K562 (cell line): ENCODE results near the gene RREB1. TPM values are rescaled to one million over a fixed set of nuclear protein-coding genes. Genes with fewer than 3 reads are reported as not detected.

ENCODE experiments used
- BACH1 ChIP-seq: fragments of 200-800 bp; sonication (Bioruptor generic); IDR thresholded peaks from 2 replicates; pipeline ENCODE4 v1.6.1; 2016; ENCODE audit warnings: missing genetic modification characterization, missing compliant biosample characterization
- CREM ChIP-seq: IDR thresholded peaks from 2 replicates; pipeline ENCODE4 v1.6.1; 2014; ENCODE audit warnings: antibody characterized with exemption, low read depth
- CTBP1 ChIP-seq: fragments of 450-650 bp; IDR thresholded peaks from 2 replicates; pipeline ENCODE4 v1.6.1; 2016; ENCODE audit warnings: borderline replicate concordance
- E2F3 ChIP-seq: fragments of 250-450 bp; sonication (Bioruptor Pico); IDR thresholded peaks from 2 replicates; pipeline ENCODE4 v1.4.0; 2020; ENCODE audit warnings: mild to moderate bottlenecking
- FOSL1 ChIP-seq: fragments of 200-800 bp; sonication (Bioruptor generic); conservative IDR thresholded peaks from 2 replicates; pipeline ENCODE4 v1.6.1; 2016; ENCODE audit warnings: missing genetic modification characterization, missing compliant biosample characterization
- GTF3C2 ChIP-seq: IDR thresholded peaks from 3 replicates; pipeline ENCODE4 v1.6.1; 2011; ENCODE audit warnings: borderline replicate concordance, mild to moderate bottlenecking, moderate library complexity; ENCODE audit not compliant: insufficient read length; ENCODE audit errors: extremely low read depth
- HDAC2 ChIP-seq: fragments of 450-650 bp; IDR thresholded peaks from 2 replicates; pipeline ENCODE4 v1.6.1; 2016; ENCODE audit warnings: mild to moderate bottlenecking
- NCOA2 ChIP-seq, 2 experiments: fragments of 450-650 bp; IDR thresholded peaks; 2 replicates each; pipeline ENCODE4 v1.6.1; 2018; ENCODE audit warnings: mild to moderate bottlenecking in 2 of 2, moderate library complexity in 1 of 2; ENCODE audit not compliant: partially characterized antibody in 2 of 2
- NEUROD1 ChIP-seq: fragments of 150-350 bp; IDR thresholded peaks from 2 replicates; pipeline ENCODE4 v1.6.1; 2014; ENCODE audit warnings: borderline replicate concordance, low read length, low read depth; ENCODE audit not compliant: partially characterized antibody
- PTRF ChIP-seq: fragments of 450-650 bp; IDR thresholded peaks from 2 replicates; pipeline ENCODE4 v1.6.1; 2016; ENCODE audit warnings: mild to moderate bottlenecking, missing genetic modification characterization, missing compliant biosample characterization
- TAF1 ChIP-seq: IDR thresholded peaks from 2 replicates; pipeline ENCODE4 v1.6.1; 2011; ENCODE audit warnings: mild to moderate bottlenecking, low read length, moderate library complexity; ENCODE audit not compliant: insufficient read depth, control insufficient read depth, severe bottlenecking; ENCODE audit errors: extremely low read depth
- TEAD2 ChIP-seq: fragments of 450-650 bp; IDR thresholded peaks from 2 replicates; pipeline ENCODE4 v1.6.1; 2016; ENCODE audit warnings: missing genetic modification characterization, control low read depth, missing compliant biosample characterization
- TRIM24 ChIP-seq, 2 experiments: fragments of 450-650 bp; IDR thresholded peaks; 2 replicates each; pipeline ENCODE4 v1.6.1; 2016
- U2AF1 ChIP-seq: fragments of 200-400 bp; formaldehyde crosslinking; optimal IDR thresholded peaks from 2 replicates; pipeline ENCODE3; 2017; ENCODE audit warnings: mild to moderate bottlenecking, low read depth, low read length, moderate library complexity
- XRCC3 ChIP-seq: fragments of 450-650 bp; IDR thresholded peaks from 2 replicates; pipeline ENCODE4 v1.6.1; 2017; ENCODE audit warnings: mild to moderate bottlenecking, moderate library complexity
- ZBTB33 ChIP-seq: sonication (generic); formaldehyde crosslinking; IDR thresholded peaks from 2 replicates; pipeline ENCODE4 v1.8.1; 2023; ENCODE audit warnings: mild to moderate bottlenecking, missing genetic modification reagents
- polyA plus RNA-seq, 8 experiments: library from polyadenylated mRNA; depleted of rRNA in 4 of 8; stranded (reverse) in 5 of 8; unstranded in 3 of 8; fragments of >200 nt; fragmentation: Nextera tagmentation in 2 of 8; fragmentation: Illumina TruSeq in 1 of 8; extraction: Ambion mirVana in 2 of 8; extraction: Trizol in 1 of 8; gene quantifications; 2 replicates each; pipeline versions ENCODE4 v1.2.1 to v1.2.3, GENCODE V29; 2011 to 2014; ENCODE audit warnings: inconsistent platforms in 1 of 8, missing spikeins in 1 of 8
- total RNA-seq, 7 experiments: library from RNA; depleted of rRNA in 6 of 7; stranded (reverse); fragments of >200 nt in 6 of 7; fragmentation: Illumina TruSeq in 2 of 7; extraction: Trizol in 2 of 7; gene quantifications; 2 replicates each; pipeline versions ENCODE4 v1.2.1 to v1.2.3, GENCODE V29; 2011 to 2021; ENCODE audit warnings: low replicate concordance in 1 of 7
- TF ChIP-seq, protein P1 (sequence below): fragments of 450-650 bp; IDR thresholded peaks from 2 replicates; pipeline ENCODE4 v1.7.1; 2018; ENCODE audit warnings: mild to moderate bottlenecking, low read depth; ENCODE audit not compliant: partially characterized antibody
- TF ChIP-seq, protein P2 (sequence below): sonication (generic); formaldehyde crosslinking; IDR thresholded peaks from 2 replicates; pipeline ENCODE4 v1.4.0; 2020; ENCODE audit warnings: mild to moderate bottlenecking, missing genetic modification reagents

The RREB1 gene
- total and polyA plus RNA-seq, 9 of the 15 experiments (the other 6 are each of a cell fraction or from before 2014, with no cell fraction given): 3.3 to 64.2 (median 19.3) TPM

GRCh38 chr6:7058250-7058923 is 49.4 kb upstream of the RREB1 start (continued):
- TF ChIP-seq FOSL1 (tag): peak; percentile 85
- peak; percentile 84 for TF ChIP-seq CREM
- no peak for TF ChIP-seq XRCC3
- TF ChIP-seq U2AF1: no peak
- peak; percentile 91 to 92 for TF ChIP-seq TRIM24 (IDR thresholded peaks at IDR 0.05)
- peak; percentile 32; the same call in 1 of the 2 replicates for TF ChIP-seq ZBTB33 (CRISPR knock-in tag)
- TF ChIP-seq, protein P1, sequence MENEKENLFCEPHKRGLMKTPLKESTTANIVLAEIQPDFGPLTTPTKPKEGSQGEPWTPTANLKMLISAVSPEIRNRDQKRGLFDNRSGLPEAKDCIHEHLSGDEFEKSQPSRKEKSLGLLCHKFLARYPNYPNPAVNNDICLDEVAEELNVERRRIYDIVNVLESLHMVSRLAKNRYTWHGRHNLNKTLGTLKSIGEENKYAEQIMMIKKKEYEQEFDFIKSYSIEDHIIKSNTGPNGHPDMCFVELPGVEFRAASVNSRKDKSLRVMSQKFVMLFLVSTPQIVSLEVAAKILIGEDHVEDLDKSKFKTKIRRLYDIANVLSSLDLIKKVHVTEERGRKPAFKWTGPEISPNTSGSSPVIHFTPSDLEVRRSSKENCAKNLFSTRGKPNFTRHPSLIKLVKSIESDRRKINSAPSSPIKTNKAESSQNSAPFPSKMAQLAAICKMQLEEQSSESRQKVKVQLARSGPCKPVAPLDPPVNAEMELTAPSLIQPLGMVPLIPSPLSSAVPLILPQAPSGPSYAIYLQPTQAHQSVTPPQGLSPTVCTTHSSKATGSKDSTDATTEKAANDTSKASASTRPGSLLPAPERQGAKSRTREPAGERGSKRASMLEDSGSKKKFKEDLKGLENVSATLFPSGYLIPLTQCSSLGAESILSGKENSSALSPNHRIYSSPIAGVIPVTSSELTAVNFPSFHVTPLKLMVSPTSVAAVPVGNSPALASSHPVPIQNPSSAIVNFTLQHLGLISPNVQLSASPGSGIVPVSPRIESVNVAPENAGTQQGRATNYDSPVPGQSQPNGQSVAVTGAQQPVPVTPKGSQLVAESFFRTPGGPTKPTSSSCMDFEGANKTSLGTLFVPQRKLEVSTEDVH: no peak
- no peak for TF ChIP-seq E2F3 (CRISPR knock-in tag)
- TF ChIP-seq NEUROD1: peak; percentile 77
- TF ChIP-seq TEAD2: no peak
- no peak for TF ChIP-seq GTF3C2
- peak; percentile 74 for TF ChIP-seq TAF1
- TF ChIP-seq, protein P2, sequence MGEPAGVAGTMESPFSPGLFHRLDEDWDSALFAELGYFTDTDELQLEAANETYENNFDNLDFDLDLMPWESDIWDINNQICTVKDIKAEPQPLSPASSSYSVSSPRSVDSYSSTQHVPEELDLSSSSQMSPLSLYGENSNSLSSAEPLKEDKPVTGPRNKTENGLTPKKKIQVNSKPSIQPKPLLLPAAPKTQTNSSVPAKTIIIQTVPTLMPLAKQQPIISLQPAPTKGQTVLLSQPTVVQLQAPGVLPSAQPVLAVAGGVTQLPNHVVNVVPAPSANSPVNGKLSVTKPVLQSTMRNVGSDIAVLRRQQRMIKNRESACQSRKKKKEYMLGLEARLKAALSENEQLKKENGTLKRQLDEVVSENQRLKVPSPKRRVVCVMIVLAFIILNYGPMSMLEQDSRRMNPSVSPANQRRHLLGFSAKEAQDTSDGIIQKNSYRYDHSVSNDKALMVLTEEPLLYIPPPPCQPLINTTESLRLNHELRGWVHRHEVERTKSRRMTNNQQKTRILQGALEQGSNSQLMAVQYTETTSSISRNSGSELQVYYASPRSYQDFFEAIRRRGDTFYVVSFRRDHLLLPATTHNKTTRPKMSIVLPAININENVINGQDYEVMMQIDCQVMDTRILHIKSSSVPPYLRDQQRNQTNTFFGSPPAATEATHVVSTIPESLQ: 0 out of 2 replicates have a peak, but pooled peaks have one; percentile 81
- TF ChIP-seq PTRF (tag): 0 out of 2 replicates have a peak, but pooled peaks have one; percentile 28
- TF ChIP-seq CTBP1: peak; percentile 92
- peak; percentile 80 for TF ChIP-seq HDAC2
- no peak for TF ChIP-seq BACH1 (tag)
- TF ChIP-seq NCOA2 (IDR thresholded peaks at IDR 0.05; ENCODE audit: partially characterized antibody in 2 of 2): no peak
